Measurements from ENCODE around the gene TELO2. TPM values are rescaled to one million over a fixed set of nuclear protein-coding genes. Genes with fewer than 3 reads are reported as not detected.

TELO2 gene
- total RNA-seq, 4 donors from 2014 or later = 12.7 to 38.5 (median 22.2) TPM

GRCh38 chr16:1498899-1499676, 5.9 kb downstream of the TELO2 start:
- ATAC-seq (ENCODE audit: low FRiP score) (no peak), DNase-seq (ENCODE audit: low spot score) (no peak)

GRCh38 chr16:1499756-1500464, 6.8 kb downstream of the TELO2 start:
- no peak for DNase-seq (ENCODE audit: low spot score)
- no peak for ATAC-seq (ENCODE audit: low FRiP score)
- TF ChIP-seq CTCF (IDR thresholded peaks at IDR 0.05) = no peak

More at GRCh38 chr16:1498899-1499676, 5.9 kb downstream of the TELO2 start:
- no peak for TF ChIP-seq CTCF (IDR thresholded peaks at IDR 0.05)

DNA sequence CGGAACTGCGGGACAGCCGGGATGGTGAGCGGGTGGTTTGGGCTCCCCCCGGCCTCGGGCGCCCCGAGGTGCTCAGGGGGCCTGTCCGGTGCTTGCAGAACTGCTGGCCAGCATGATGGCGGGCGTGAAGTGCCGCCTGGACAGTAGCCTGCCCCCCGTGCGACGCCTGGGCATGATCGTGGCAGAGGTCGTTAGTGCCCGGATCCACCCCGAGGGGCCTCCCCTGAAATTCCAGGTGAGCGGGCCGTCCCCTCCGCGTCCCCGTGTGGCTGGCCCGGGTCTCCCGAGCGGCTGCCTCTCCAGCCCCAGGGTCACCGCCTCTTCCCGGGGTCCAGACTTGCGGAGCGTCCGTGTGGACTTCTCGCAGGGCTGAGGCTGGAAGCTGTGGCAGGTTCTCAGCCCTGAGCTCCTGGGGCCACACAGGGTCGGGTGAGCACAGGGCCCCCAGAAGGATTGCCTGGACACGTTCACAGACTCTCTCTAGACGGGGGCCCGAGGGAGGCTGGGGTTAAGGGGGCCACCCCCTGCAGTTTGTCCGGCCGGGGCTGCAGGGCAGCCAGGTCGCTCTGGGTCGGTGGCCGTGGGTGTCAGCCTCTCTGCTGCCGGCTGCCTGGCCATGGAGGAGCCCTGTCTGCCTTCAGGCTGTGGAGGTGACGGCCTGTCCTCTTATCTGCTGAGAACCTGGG, 7.4 kb downstream of the TELO2 start:
- no peak for DNase-seq (ENCODE audit: low spot score)
- ATAC-seq (ENCODE audit: low FRiP score) = no peak
- TF ChIP-seq CTCF (IDR thresholded peaks at IDR 0.05) = no peak

GRCh38 chr16:1501630-1502029, 8.5 kb downstream of the TELO2 start:
- no peak for TF ChIP-seq CTCF (IDR thresholded peaks at IDR 0.05)
- DNase-seq (ENCODE audit: low spot score) (no peak), ATAC-seq (ENCODE audit: low FRiP score) (no peak)

DNA sequence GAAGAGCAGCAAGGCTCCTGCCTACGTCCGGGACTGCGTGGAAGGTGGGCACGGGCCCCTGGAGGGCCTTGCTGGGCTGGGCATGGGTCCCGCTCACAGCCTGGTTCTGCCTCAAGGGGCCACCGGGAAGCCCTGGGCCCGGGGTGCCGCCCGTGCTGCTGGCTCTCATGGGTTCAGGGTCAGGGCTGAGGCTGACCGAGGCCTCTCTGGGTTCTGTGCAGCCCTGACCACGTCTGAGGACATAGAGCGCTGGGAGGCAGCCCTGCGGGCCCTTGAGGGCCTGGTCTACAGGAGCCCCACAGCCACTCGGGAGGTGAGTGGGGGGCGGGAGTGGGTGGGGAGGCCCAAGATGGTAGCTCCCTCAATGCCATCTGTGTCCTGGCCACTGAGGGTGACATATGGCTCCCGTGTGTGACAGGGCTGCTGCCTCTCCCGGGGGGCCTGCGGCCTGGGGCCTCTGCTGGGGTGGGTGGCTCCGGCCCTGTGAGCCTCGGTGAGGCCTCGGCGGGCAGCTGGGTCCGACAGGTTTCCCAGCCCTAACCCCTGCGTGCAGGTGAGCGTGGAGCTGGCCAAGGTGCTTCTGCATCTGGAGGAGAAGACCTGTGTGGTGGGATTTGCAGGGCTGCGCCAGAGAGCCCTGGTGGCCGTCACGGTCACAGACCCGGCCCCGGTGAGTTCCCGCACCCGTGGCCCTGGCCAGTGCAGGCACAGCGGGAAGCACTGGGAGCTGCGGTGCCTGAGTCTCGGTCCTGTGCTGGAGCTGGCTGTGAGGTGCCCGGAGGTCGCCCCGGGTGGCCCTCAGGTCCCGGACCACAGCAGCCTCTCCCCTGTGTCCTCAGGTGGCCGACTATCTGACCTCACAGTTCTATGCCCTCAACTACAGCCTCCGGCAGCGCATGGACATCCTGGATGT, 9.2 kb downstream of the TELO2 start:
- no peak for TF ChIP-seq CTCF (IDR thresholded peaks at IDR 0.05)
- DNase-seq (ENCODE audit: low spot score) = no peak
- no peak for ATAC-seq (ENCODE audit: low FRiP score)

Measured in omental fat pad (tissue), 4 donors.